Cortex of kidney (tissue), 1 donor: ENCODE results near the gene RNF217.
"Not testable (repeated sequence)": the region's sequence is repeated elsewhere in the genome, so short reads cannot be mapped to it uniquely, and the experiment has no call there.

Source experiments
- DNase-seq: peaks from one replicate; lab custom pipeline; 2025; lab: John Stamatoyannopoulos, UW

RNF217 gene

GRCh38 chr6:124963416-124963785, 1.2 kb downstream of the RNF217 start:
- DNase-seq: no peak

- DNase-seq: no peak
Observed at GRCh38 chr6:124963831-124964763, 1.9 kb downstream of the RNF217 start.

GRCh38 chr6:124964764-124965105, 2.5 kb downstream of the RNF217 start:
- DNase-seq: no peak

- DNase-seq: not testable (repeated sequence)
Observed at GRCh38 chr6:124965424-124965850, 3.2 kb downstream of the RNF217 start.

GRCh38 chr6:124967444-124967843, 5.2 kb downstream of the RNF217 start:
- no peak for DNase-seq

GRCh38 chr6:124968401-124968800, 6.2 kb downstream of the RNF217 start:
- no peak for DNase-seq

- DNase-seq: no peak
Observed at GRCh38 chr6:124970243-124970642, 8.0 kb downstream of the RNF217 start.

- no peak for DNase-seq
Observed at GRCh38 chr6:124970763-124971162, 8.5 kb downstream of the RNF217 start.

GRCh38 chr6:124973780-124974179, 11.5 kb downstream of the RNF217 start:
- no peak for DNase-seq

- no peak for DNase-seq
Observed at GRCh38 chr6:124974771-124975377, 12.6 kb downstream of the RNF217 start.

- no peak for DNase-seq
Observed at GRCh38 chr6:124977067-124977908, 15.1 kb downstream of the RNF217 start.

GRCh38 chr6:124978451-124979293, 16.4 kb downstream of the RNF217 start:
- no peak for DNase-seq

GRCh38 chr6:124979294-124979678, 17.0 kb downstream of the RNF217 start:
- DNase-seq: no peak

- no peak for DNase-seq
Observed at GRCh38 chr6:124982669-124983068, 20.4 kb downstream of the RNF217 start.

GRCh38 chr6:124983383-124984083, 21.3 kb downstream of the RNF217 start:
- DNase-seq: no peak

- no peak for DNase-seq
Observed at GRCh38 chr6:124984668-124985338, 22.6 kb downstream of the RNF217 start.

GRCh38 chr6:124986164-124986563, 23.9 kb downstream of the RNF217 start:
- no peak for DNase-seq

GRCh38 chr6:124987291-124987690, 25.1 kb downstream of the RNF217 start:
- DNase-seq: no peak

GRCh38 chr6:124987999-124988591, 25.9 kb downstream of the RNF217 start:
- no peak for DNase-seq
